Kidney (tissue), 14 donors: ENCODE results near the gene TCP11L2. TPM values are rescaled to one million over a fixed set of nuclear protein-coding genes. Genes with fewer than 3 reads are reported as not detected.

Experiments
- DNase-seq, 5 donors: peaks; one replicate each; pipeline ENCODE4 v3.0.0-alpha.2; 2013 to 2020
- FAIRE-seq: peaks from 2 replicates; lab custom pipeline; 2012; peaks lifted over from hg19 to GRCh38; lab: Jason Lieb, UNC
- H3K27ac ChIP-seq, 2 donors: one replicate each; pipeline ENCODE4 v1.7.0; 2013; ENCODE audit warnings: low read depth in 2 of 2, low read length in 2 of 2, inconsistent platforms in 1 of 2
- H3K27me3 ChIP-seq: one replicate; pipeline ENCODE4 v1.7.1; 2013; ENCODE audit warnings: low read length, inconsistent platforms; ENCODE audit not compliant: control insufficient read depth, insufficient read depth
- H3K36me3 ChIP-seq, 3 donors: one replicate each; pipeline versions ENCODE4 v1.7.0 to v1.7.1; 2013; ENCODE audit warnings: low read length in 3 of 3, control low read depth in 1 of 3, inconsistent platforms in 1 of 3; ENCODE audit not compliant: insufficient read depth in 3 of 3, control insufficient read depth in 2 of 3
- H3K4me1 ChIP-seq, 3 donors: one replicate each; pipeline versions ENCODE4 v1.7.0 to v1.7.1; 2013; ENCODE audit warnings: low read length in 3 of 3, inconsistent platforms in 1 of 3, low read depth in 1 of 3; ENCODE audit not compliant: control insufficient read depth in 2 of 3, insufficient read depth in 2 of 3
- H3K4me3 ChIP-seq, 3 donors: one replicate each; pipeline versions ENCODE4 v1.7.0 to v1.8.1; 2013; ENCODE audit warnings: low read length in 3 of 3, control low read depth in 1 of 3, inconsistent platforms in 1 of 3
- H3K9ac ChIP-seq, 3 donors: one replicate each; pipeline versions ENCODE4 v1.7.0 to v1.7.1; 2013; ENCODE audit warnings: low read length in 3 of 3, control low read depth in 1 of 3, inconsistent platforms in 1 of 3
- H3K9me3 ChIP-seq, 3 donors: one replicate each; pipeline versions ENCODE4 v1.7.0 to v1.7.1; 2013; ENCODE audit warnings: low read length in 3 of 3, control low read depth in 1 of 3, inconsistent platforms in 1 of 3; ENCODE audit not compliant: control insufficient read depth in 2 of 3, insufficient read depth in 1 of 3
- intact Hi-C: fragments of 100-400 bp; cut with DNase I; formaldehyde crosslinking; loops from one replicate; pipeline ENCODE4 v1.11.1; 2022
- polyA plus RNA-seq: library from polyadenylated mRNA; stranded (reverse); fragments of 350-450 nt; fragmentation: Illumina TruSeq; extraction: RNeasy Lipid Tissue Mini Kit (QIAGEN cat#74804); gene quantifications from one replicate; pipeline ENCODE4 v1.2.3, GENCODE V29; 2014; ENCODE audit warnings: low read depth, low replicate concordance; ENCODE audit not compliant: insufficient read depth
- total RNA-seq: library from RNA; stranded (reverse); fragmentation: NEBNext Ultra II Directional; extraction: Animal tissue kit (Norgen Biotek cat#: 25700); gene quantifications from one replicate; pipeline ENCODE4 v1.2.1, GENCODE V29; 2021
- TF ChIP-seq, protein P1 (sequence below): IDR thresholded peaks from 3 replicates; pipeline ENCODE4 v1.5.1; 2012; ENCODE audit warnings: mild to moderate bottlenecking, moderate library complexity, borderline replicate concordance; ENCODE audit not compliant: insufficient read depth; ENCODE audit errors: extremely low read depth
- donor health status: control.
- donor health status: control.
- donor health status: control.
- donor health status: control.
- donor health status: control.
- donor health status: DM: yes; HTN: yes; CAD: no.
- donor health status: Normal renal cell carcinoma (clear cell type).

The TCP11L2 gene
- total and polyA plus RNA-seq, 2 donors from 2014 or later: 2.3 to 34.5 TPM

DNA sequence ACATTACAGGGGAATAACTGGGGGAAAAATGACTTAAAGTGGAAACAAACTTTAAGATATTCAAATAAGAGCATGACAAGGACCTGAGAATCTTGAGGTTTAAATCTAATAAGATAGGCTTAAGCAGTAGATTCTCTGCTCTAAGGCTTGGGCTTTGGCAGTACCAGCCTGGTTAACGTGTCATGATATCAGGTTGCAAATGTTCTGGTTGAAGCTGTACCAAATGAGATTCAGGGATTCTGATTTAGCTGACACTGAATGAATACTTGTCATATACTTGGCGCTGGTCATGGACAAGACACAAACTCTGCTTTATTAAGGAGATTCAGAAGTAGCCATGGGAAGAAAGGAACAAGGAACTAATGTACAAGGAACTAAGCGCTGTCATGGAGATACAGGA, 6.1 kb downstream of the TCP11L2 start:
- Histone ChIP-seq H3K4me3 (no peak overlapping the region), H3K9me3 (no peaks in the 10 kb centered on the region), H3K36me3 (no peaks in the 10 kb centered on the region), H3K4me1 (peaks cover 0 to 14% (median 9%) of the 10 kb centered on the region in 3 donors), H3K27ac (no peak overlapping the region), H3K9ac (no peak overlapping the region), H3K27me3 (no peaks in the 10 kb centered on the region)
- TF ChIP-seq, protein P1, sequence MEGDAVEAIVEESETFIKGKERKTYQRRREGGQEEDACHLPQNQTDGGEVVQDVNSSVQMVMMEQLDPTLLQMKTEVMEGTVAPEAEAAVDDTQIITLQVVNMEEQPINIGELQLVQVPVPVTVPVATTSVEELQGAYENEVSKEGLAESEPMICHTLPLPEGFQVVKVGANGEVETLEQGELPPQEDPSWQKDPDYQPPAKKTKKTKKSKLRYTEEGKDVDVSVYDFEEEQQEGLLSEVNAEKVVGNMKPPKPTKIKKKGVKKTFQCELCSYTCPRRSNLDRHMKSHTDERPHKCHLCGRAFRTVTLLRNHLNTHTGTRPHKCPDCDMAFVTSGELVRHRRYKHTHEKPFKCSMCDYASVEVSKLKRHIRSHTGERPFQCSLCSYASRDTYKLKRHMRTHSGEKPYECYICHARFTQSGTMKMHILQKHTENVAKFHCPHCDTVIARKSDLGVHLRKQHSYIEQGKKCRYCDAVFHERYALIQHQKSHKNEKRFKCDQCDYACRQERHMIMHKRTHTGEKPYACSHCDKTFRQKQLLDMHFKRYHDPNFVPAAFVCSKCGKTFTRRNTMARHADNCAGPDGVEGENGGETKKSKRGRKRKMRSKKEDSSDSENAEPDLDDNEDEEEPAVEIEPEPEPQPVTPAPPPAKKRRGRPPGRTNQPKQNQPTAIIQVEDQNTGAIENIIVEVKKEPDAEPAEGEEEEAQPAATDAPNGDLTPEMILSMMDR: no peak
- DNase-seq (no peak), FAIRE-seq (no peak)
- intact Hi-C loops: no loop called here

DNA sequence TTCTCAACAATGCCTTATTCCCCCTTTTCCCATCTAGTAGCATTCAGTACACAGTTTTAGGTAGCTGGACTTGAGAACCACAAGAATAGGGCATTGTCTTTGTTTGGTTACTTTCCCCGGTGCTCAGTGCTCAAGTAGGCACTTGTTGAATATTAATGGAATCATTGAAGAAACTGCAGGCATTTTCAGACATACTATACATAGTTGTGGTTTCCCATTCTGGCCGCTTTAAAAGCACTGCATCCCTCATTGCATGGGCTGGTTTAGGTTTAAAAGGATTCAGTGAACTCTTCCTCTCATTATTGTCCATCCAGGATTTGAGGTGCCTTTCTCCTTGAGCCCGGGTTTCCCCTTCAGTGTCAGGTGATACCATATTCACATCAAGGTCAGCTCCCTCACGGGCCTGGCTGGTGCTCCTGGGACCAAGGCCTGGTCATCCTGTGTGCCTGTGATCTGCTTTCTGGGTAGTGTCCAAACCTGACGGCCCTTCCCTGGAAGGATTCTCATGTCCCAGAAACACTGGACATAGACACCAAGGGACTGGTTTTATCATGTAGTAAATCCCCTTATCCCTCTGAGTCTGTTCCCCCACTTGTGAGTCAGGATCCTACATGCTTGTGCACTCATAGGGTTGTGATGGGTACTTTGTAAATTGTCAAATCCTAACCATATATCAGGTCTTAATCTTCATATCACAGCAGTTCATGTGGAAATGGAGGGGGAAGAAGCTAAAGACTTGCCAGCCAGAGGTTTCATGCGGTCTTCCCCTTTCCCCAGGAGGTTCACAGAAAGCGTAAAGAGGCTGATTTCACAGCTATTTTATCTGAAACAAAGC, 7.4 kb downstream of the TCP11L2 start:
- intact Hi-C loops: no loop called here
- no peak for DNase-seq
- FAIRE-seq: no peak
- Histone ChIP-seq H3K27ac (no peak overlapping the region), H3K9ac (no peak overlapping the region), H3K9me3 (no peaks in the 10 kb centered on the region), H3K27me3 (no peaks in the 10 kb centered on the region), H3K4me3 (no peak overlapping the region), H3K4me1 (peaks cover 0 to 9% (median 9%) of the 10 kb centered on the region in 3 donors), H3K36me3 (peaks cover 0 to 6% (median 0%) of the 10 kb centered on the region in 3 donors)
- TF ChIP-seq, protein P1: no peak

DNA sequence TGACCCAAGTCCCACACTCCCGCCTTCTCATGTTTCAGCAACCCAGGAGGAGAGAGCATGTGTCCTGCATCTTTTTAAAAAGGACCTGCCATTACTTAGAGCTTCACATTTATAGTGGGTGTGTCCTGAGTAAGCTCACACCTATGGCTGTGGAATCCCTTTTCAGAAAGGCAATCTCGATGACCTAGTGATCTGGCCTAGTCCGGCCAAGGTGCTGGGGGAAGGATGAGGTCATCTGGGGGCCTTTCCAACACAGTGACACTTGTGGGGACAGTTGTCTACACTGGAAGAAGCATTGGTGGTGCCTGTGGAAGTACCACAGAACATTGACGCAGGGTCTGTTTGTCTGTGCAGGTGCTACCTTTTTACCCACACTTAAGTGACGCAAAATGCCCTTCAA, 8.2 kb downstream of the TCP11L2 start:
- Histone ChIP-seq H3K36me3 (peaks cover 0 to 14% (median 5%) of the 10 kb centered on the region in 3 donors), H3K27me3 (no peaks in the 10 kb centered on the region), H3K4me1 (peaks cover 0 to 9% (median 9%) of the 10 kb centered on the region in 3 donors), H3K9me3 (no peaks in the 10 kb centered on the region), H3K9ac (no peak overlapping the region), H3K4me3 (no peak overlapping the region), H3K27ac (no peak overlapping the region)
- DNase-seq: no peak
- no peak for FAIRE-seq
- TF ChIP-seq, protein P1: no peak
- intact Hi-C loops: no loop called here
